ENCODE measurements around the gene B3GALT5. TPM values are rescaled to one million over a fixed set of nuclear protein-coding genes. Genes with fewer than 3 reads are reported as not detected.

B3GALT5 gene
- total RNA-seq, 1 experiment from 2014 or later = 0.18 TPM

GRCh38 chr21:39671986-39672385 is 59.2 kb downstream of the B3GALT5 start:
- no peaks in the 10 kb centered on the region for H3K36me3 ChIP-seq (ENCODE audit: control insufficient read depth, insufficient read depth, low read length)
- no TSS peak for BruUV-seq (replicated peaks)
- CTCF ChIA-PET = no interaction called here
- Mint-ChIP-seq H3K9me3 (ENCODE audit: unreplicated experiment) (no peaks in the 10 kb centered on the region), H3K27ac (ENCODE audit: unreplicated experiment) (no peak overlapping the region), H3K4me3 (ENCODE audit: unreplicated experiment) (no peak overlapping the region), H3K27me3 (ENCODE audit: insufficient read depth, unreplicated experiment) (peaks cover 3% of the 10 kb centered on the region), H3K4me1 (ENCODE audit: low read depth, unreplicated experiment) (peaks cover 21% of the 10 kb centered on the region), H3K36me3 (ENCODE audit: insufficient read depth, unreplicated experiment) (no peaks in the 10 kb centered on the region)
- no peaks in the 10 kb centered on the region for H3K27me3 ChIP-seq (replicated peaks; ENCODE audit: control insufficient read depth, insufficient read depth, low read length)
- POLR2A ChIA-PET = no interaction called here
- intact Hi-C loops (cut with micrococcal nuclease; ENCODE audit: unreplicated experiment) = no loop called here
- TF ChIP-seq CTCF (IDR thresholded peaks at IDR 0.05; ENCODE audit: insufficient read depth in 1 of 2, low read depth in 1 of 2, low read length in 1 of 2, severe bottlenecking in 1 of 2, unreplicated experiment in 1 of 2) = no peak
- no peak overlapping the region for H3K4me3 ChIP-seq (ENCODE audit: low read depth, low read length)
- no peak for DNase-seq
- no peaks in the 10 kb centered on the region for H3K4me1 ChIP-seq
- H3K9me3 ChIP-seq = no peaks in the 10 kb centered on the region

DNA sequence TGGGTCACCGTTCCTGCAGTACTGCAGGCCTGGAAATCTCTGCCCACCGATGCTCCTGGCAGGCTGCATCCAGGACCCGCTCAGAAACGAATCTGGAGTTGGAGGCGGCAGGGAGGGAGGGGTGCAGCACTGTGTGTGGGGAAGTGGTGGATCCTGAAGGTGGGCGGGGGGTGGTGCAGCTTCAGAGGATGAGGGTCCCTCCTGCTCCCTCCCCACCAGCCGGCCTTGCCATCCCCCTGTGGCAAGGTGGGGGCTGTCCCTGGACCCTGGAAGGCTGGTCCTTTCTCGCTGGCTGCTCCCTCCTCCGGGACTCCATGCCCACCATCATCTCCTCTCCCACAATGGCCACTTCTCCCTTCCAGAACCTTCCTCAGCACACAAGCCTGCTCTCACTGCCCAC is 60.4 kb downstream of the B3GALT5 start:
- intact Hi-C loops (cut with micrococcal nuclease; ENCODE audit: unreplicated experiment) = no loop called here
- H3K36me3 Mint-ChIP-seq (ENCODE audit: insufficient read depth, unreplicated experiment) = no peaks in the 10 kb centered on the region
- H3K4me3 Mint-ChIP-seq (ENCODE audit: unreplicated experiment) = no peak overlapping the region
- Histone ChIP-seq H3K9me3 (no peaks in the 10 kb centered on the region), H3K4me1 (no peaks in the 10 kb centered on the region), H3K36me3 (ENCODE audit: control insufficient read depth, insufficient read depth, low read length) (no peaks in the 10 kb centered on the region), H3K4me3 (ENCODE audit: low read depth, low read length) (no peak overlapping the region), H3K27me3 (replicated peaks; ENCODE audit: control insufficient read depth, insufficient read depth, low read length) (no peaks in the 10 kb centered on the region)
- H3K27ac Mint-ChIP-seq (ENCODE audit: unreplicated experiment) = no peak overlapping the region
- BruUV-seq (replicated peaks) = no TSS peak
- peaks cover 3% of the 10 kb centered on the region for H3K27me3 Mint-ChIP-seq (ENCODE audit: insufficient read depth, unreplicated experiment)
- CTCF ChIA-PET = no interaction called here
- POLR2A ChIA-PET = no interaction called here
- TF ChIP-seq CTCF (IDR thresholded peaks at IDR 0.05; ENCODE audit: insufficient read depth in 1 of 2, low read depth in 1 of 2, low read length in 1 of 2, severe bottlenecking in 1 of 2, unreplicated experiment in 1 of 2) = no peak
- H3K9me3 Mint-ChIP-seq (ENCODE audit: unreplicated experiment) = no peaks in the 10 kb centered on the region
- DNase-seq = no peak
- H3K4me1 Mint-ChIP-seq (ENCODE audit: low read depth, unreplicated experiment) = peaks cover 21% of the 10 kb centered on the region

GRCh38 chr21:39673736-39674135 is 61.0 kb downstream of the B3GALT5 start:
- Mint-ChIP-seq H3K4me1 (ENCODE audit: low read depth, unreplicated experiment) (peaks cover 21% of the 10 kb centered on the region), H3K27ac (ENCODE audit: unreplicated experiment) (no peak overlapping the region), H3K36me3 (ENCODE audit: insufficient read depth, unreplicated experiment) (no peaks in the 10 kb centered on the region), H3K27me3 (ENCODE audit: insufficient read depth, unreplicated experiment) (peaks cover 3% of the 10 kb centered on the region), H3K9me3 (ENCODE audit: unreplicated experiment) (no peaks in the 10 kb centered on the region), H3K4me3 (ENCODE audit: unreplicated experiment) (no peak overlapping the region)
- H3K9me3 ChIP-seq = no peaks in the 10 kb centered on the region
- POLR2A ChIA-PET = no interaction called here
- intact Hi-C loops (cut with micrococcal nuclease; ENCODE audit: unreplicated experiment) = no loop called here
- no peak for DNase-seq
- H3K27me3 ChIP-seq (replicated peaks; ENCODE audit: control insufficient read depth, insufficient read depth, low read length) = no peaks in the 10 kb centered on the region
- no peak overlapping the region for H3K4me3 ChIP-seq (ENCODE audit: low read depth, low read length)
- CTCF ChIA-PET = no interaction called here
- no peaks in the 10 kb centered on the region for H3K4me1 ChIP-seq
- no peak for TF ChIP-seq CTCF (IDR thresholded peaks at IDR 0.05; ENCODE audit: insufficient read depth in 1 of 2, low read depth in 1 of 2, low read length in 1 of 2, severe bottlenecking in 1 of 2, unreplicated experiment in 1 of 2)
- BruUV-seq (replicated peaks) = no TSS peak
- no peaks in the 10 kb centered on the region for H3K36me3 ChIP-seq (ENCODE audit: control insufficient read depth, insufficient read depth, low read length)
